ENCODE data around the gene OR4C13. TPM values are rescaled to one million over a fixed set of nuclear protein-coding genes. Genes with fewer than 3 reads are reported as not detected.
"Not testable (repeated sequence)": the region's sequence is repeated elsewhere in the genome, so short reads cannot be mapped to it uniquely, and the experiment has no call there.

Gene OR4C13
- total RNA-seq, 1 experiment from 2014 or later = not detected

- H2BK12ac ChIP-seq (ENCODE audit: insufficient read length, low read depth, low read length); H3K27me3 ChIP-seq (ENCODE audit: insufficient read depth, low read length); H2BK5ac ChIP-seq (ENCODE audit: insufficient read length, low read length); H2BK15ac ChIP-seq (ENCODE audit: low read depth, low read length); H2AK5ac ChIP-seq (ENCODE audit: insufficient read length, low read length); H3K23me2 ChIP-seq (ENCODE audit: insufficient read length, low read depth, low read length, poor library complexity, severe bottlenecking); H3K18ac ChIP-seq (ENCODE audit: insufficient read length, low read depth, low read length); H3K4me2 ChIP-seq (ENCODE audit: insufficient read depth, insufficient read length, low read length); H4K91ac ChIP-seq (ENCODE audit: insufficient read length, low read depth, low read length); H3K27ac ChIP-seq (ENCODE audit: insufficient read length, low read depth, low read length); H2BK120ac ChIP-seq (ENCODE audit: low read depth, low read length, poor library complexity, severe bottlenecking); H3K9ac ChIP-seq (ENCODE audit: extremely low read depth, insufficient read length, low read length); H4K8ac ChIP-seq (replicated peaks; ENCODE audit: insufficient read length, low read depth, low read length); DNase-seq; H2BK20ac ChIP-seq (ENCODE audit: low read depth, low read length, poor library complexity, severe bottlenecking); H3K79me1 ChIP-seq (ENCODE audit: insufficient read depth, low read depth, low read length, poor library complexity, severe bottlenecking); H3K27ac Mint-ChIP-seq; H3K4ac ChIP-seq (ENCODE audit: low read depth, low read length); H3K79me2 ChIP-seq (ENCODE audit: insufficient read depth, low read length); H4K5ac ChIP-seq (ENCODE audit: insufficient read length, low read depth, low read length); H3K27me3 Mint-ChIP-seq (ENCODE audit: low read depth); H4K20me1 ChIP-seq (ENCODE audit: control insufficient read depth, insufficient read depth, insufficient read length); H3K4me1 ChIP-seq (ENCODE audit: insufficient read depth, low read length); H3K14ac ChIP-seq (ENCODE audit: insufficient read depth, low read length); H2AFZ ChIP-seq (ENCODE audit: low read length); H3K4me3 Mint-ChIP-seq; H3K56ac ChIP-seq (ENCODE audit: insufficient read length, low read depth, low read length); H3T11ph ChIP-seq (ENCODE audit: low read length); H3K23ac ChIP-seq (ENCODE audit: insufficient read length, low read depth, low read length); H3K4me1 Mint-ChIP-seq: not testable (repeated sequence)
- H3K36me3 Mint-ChIP-seq (ENCODE audit: insufficient read depth in 1 of 3, low read depth in 3 of 3) = peaks cover 0 to 19% (median 9%) of the 10 kb centered on the region in 3 experiments; a peak in 4 of 7 replicates
- peaks cover 68% of the 10 kb centered on the region for H3K9me3 ChIP-seq (ENCODE audit: control insufficient read depth, low read depth, low read length)
- no CpG with 5 or more reads among the region's 1 CpG for WGBS (ENCODE audit: extremely low coverage, insufficient read length, low lambda C conversion rate)
- peaks cover 81 to 85% of the 10 kb centered on the region in 2 experiments for H3K9me3 Mint-ChIP-seq
Measured at GRCh38 chr11:49982435-49982834, 30.2 kb downstream of the OR4C13 start, which contains the start of gene OR4C12. OR4C12 (minus strand) TSS chr11:49982535; CDS start chr11:49982501, 34 bp downstream.

Data from H9 (cell line).